ENCODE data around the gene ZSCAN10. TPM values are rescaled to one million over a fixed set of nuclear protein-coding genes. Genes with fewer than 3 reads are reported as not detected.

Gene ZSCAN10
- total and polyA plus RNA-seq, 10 donors = 0.02 to 0.85 (median 0.06) TPM; not detected in 7

DNA sequence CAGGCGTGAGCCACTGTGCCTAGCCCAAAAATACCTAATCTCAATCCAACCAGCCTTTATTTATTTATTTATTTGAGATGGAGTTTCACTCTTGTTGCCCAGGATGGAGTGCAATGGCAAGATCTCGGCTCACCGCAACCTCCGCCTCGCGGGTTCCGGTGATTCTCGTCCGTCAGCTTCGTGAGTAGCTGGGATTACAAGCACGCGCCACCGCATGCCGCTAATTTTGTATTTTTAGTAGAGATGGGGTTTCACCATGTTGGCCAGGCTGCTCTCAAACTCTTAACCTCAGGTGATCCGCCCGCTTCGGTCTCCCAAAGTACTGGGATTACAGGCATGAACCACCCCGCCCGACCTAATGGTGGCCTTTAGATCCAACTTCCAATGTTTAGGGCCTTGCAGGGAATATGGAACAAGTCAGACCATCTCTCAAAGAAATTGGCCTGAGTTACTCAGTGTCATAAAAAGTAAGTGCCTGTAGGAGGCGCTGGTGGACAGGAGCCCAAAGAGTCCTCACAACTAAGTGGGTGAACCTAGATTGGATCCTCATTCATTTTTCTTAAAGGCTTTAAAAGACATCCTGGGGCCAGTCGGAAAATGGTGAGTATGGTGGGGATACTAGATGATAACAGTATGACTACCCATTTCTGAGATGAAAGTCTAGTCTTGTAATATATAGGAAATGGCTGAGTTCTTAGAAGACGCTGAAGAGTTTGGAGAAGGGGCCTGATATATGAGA lies 4.6 kb downstream of the ZSCAN10 start:
- intact Hi-C loops (cut with DNase I; ENCODE audit: low total_unique reads) = no loop called here
- TF ChIP-seq POLR2AphosphoS5 (IDR thresholded peaks at IDR 0.05) (no peak), POLR2A (IDR thresholded peaks at IDR 0.05) (no peak), CTCF (IDR thresholded peaks at IDR 0.05 in 8 of 11, conservative IDR thresholded peaks at IDR 0.05 in 3 of 11) (peak in 9 of 11 experiments; percentile 33 to 64 (median 54))
- Histone ChIP-seq H3K27me3 (replicated peaks in 1 of 7) (peaks cover 0 to 6% (median 0%) of the 10 kb centered on the region in 7 donors), H3K36me3 (no peaks in the 10 kb centered on the region), H3K9me3 (no peaks in the 10 kb centered on the region), H3K4me1 (peaks cover 9 to 60% (median 29%) of the 10 kb centered on the region in 6 donors), H3K4me3 (no peak overlapping the region), H3K27ac (no peak overlapping the region)
- WGBS, 5 donors = 79 to 93% (median 87%) methylated on average over 22 of the region's 22 CpGs
- peak; percentile 48 for DNase-seq

GRCh38 chr16:3092501-3092941 lies 6.6 kb downstream of the ZSCAN10 start:
- H3K36me3 ChIP-seq = no peaks in the 10 kb centered on the region
- peaks cover 10 to 74% (median 39%) of the 10 kb centered on the region in 6 donors for H3K4me1 ChIP-seq
- DNase-seq = peak; percentile 71
- H3K9me3 ChIP-seq = no peaks in the 10 kb centered on the region
- intact Hi-C loops (cut with DNase I; ENCODE audit: low total_unique reads) = no loop called here
- H3K4me3 ChIP-seq = no peak overlapping the region
- no peak overlapping the region for H3K27ac ChIP-seq
- WGBS, 5 donors = 75 to 92% (median 84%) methylated on average over 14 to 20 of the region's 20 CpGs
- peaks cover 0 to 6% (median 0%) of the 10 kb centered on the region in 7 donors for H3K27me3 ChIP-seq (replicated peaks in 1 of 7)
- TF ChIP-seq POLR2AphosphoS5 (IDR thresholded peaks at IDR 0.05) (no peak), CTCF (IDR thresholded peaks at IDR 0.05 in 8 of 11, conservative IDR thresholded peaks at IDR 0.05 in 3 of 11) (no peak), POLR2A (IDR thresholded peaks at IDR 0.05) (no peak)

DNA sequence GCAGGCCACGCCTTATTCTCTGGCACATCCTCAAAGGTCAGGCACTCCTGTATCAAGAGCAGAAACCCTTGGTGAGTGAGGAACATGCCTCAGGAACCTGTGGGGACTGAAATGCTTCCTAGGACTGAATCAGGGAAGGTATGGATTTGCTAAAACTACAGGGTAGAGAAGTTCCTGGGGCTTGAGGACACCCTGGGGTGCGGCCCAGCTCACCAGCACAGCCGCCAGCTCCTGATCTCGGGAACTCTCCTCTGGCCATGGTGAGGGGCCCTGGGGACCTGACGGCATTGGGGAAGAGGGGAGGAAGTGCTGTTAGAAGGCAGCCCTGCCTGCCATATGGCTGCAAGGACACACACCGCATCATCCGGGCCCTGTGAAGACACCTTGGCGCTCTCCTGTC lies 7.5 kb downstream of the ZSCAN10 start:
- H3K9me3 ChIP-seq = no peaks in the 10 kb centered on the region
- WGBS, 5 donors = 73 to 87% (median 80%) methylated on average over 5 to 8 of the region's 8 CpGs
- H3K27me3 ChIP-seq (replicated peaks in 1 of 7) = peaks cover 0 to 6% (median 0%) of the 10 kb centered on the region in 7 donors
- intact Hi-C loops (cut with DNase I; ENCODE audit: low total_unique reads) = no loop called here
- H3K4me1 ChIP-seq = peaks cover 12 to 79% (median 49%) of the 10 kb centered on the region in 6 donors
- no peak overlapping the region for H3K27ac ChIP-seq
- peak; percentile 70 for DNase-seq
- no peak overlapping the region for H3K4me3 ChIP-seq
- no peaks in the 10 kb centered on the region for H3K36me3 ChIP-seq
- TF ChIP-seq CTCF (IDR thresholded peaks at IDR 0.05 in 8 of 11, conservative IDR thresholded peaks at IDR 0.05 in 3 of 11) (no peak), POLR2A (IDR thresholded peaks at IDR 0.05) (no peak), POLR2AphosphoS5 (IDR thresholded peaks at IDR 0.05) (no peak)

Data from spleen (tissue), 11 donors.